ENCODE results near the gene SMYD3. TPM values are rescaled to one million over a fixed set of nuclear protein-coding genes. Genes with fewer than 3 reads are reported as not detected.
"Not testable (repeated sequence)": the region's sequence is repeated elsewhere in the genome, so short reads cannot be mapped to it uniquely, and the experiment has no call there.

The SMYD3 gene
- total and polyA plus RNA-seq, 10 donors: 12.5 to 33.1 (median 21.0) TPM

GRCh38 chr1:246372559-246372958, 134.5 kb downstream of the SMYD3 start:
- peak; percentile 67 for DNase-seq
- H3K4me1 ChIP-seq: peaks cover 0 to 3% (median 0%) of the 10 kb centered on the region in 6 donors
- H3K36me3 ChIP-seq: no peaks in the 10 kb centered on the region
- intact Hi-C loops (cut with DNase I; ENCODE audit: low total_unique reads): no loop called here
- TF ChIP-seq POLR2AphosphoS5 (IDR thresholded peaks at IDR 0.05) (peak in 1 of 3 donors; percentile 61), CTCF (IDR thresholded peaks at IDR 0.05 in 8 of 11, conservative IDR thresholded peaks at IDR 0.05 in 3 of 11) (no peak)
- H3K4me3 ChIP-seq: no peak overlapping the region
- no peaks in the 10 kb centered on the region for H3K27me3 ChIP-seq (replicated peaks in 1 of 7)
- WGBS, 5 donors: 69 to 84% (median 75%) methylated on average over 6 of the region's 6 CpGs
- peak overlapping the region in 2 of 8 donors; percentile 3 to 10 for H3K27ac ChIP-seq
- H3K9me3 ChIP-seq: no peaks in the 10 kb centered on the region

GRCh38 chr1:246367041-246367440, 140.0 kb downstream of the SMYD3 start:
- no peak overlapping the region for H3K27ac ChIP-seq
- no peaks in the 10 kb centered on the region for H3K27me3 ChIP-seq (replicated peaks in 1 of 7)
- peaks cover 0 to 2% (median under 1%) of the 10 kb centered on the region in 8 donors for H3K9me3 ChIP-seq
- H3K4me3 ChIP-seq: no peak overlapping the region
- intact Hi-C loops (cut with DNase I; ENCODE audit: low total_unique reads): no loop called here
- H3K36me3 ChIP-seq: no peaks in the 10 kb centered on the region
- DNase-seq: no peak
- peaks cover 0 to 4% (median 0%) of the 10 kb centered on the region in 6 donors for H3K4me1 ChIP-seq
- 75 to 94% (median 85%) methylated on average over 2 of the region's 2 CpGs for WGBS, 5 donors
- no peak for TF ChIP-seq POLR2AphosphoS5 (IDR thresholded peaks at IDR 0.05)

GRCh38 chr1:246365708-246366107, 141.4 kb downstream of the SMYD3 start:
- Histone ChIP-seq H3K4me1 (peaks cover 0 to 4% (median 0%) of the 10 kb centered on the region in 6 donors), H3K9me3 (peaks cover 0 to 15% (median 12%) of the 10 kb centered on the region in 8 donors), H3K4me3 (no peak overlapping the region), H3K36me3 (no peaks in the 10 kb centered on the region), H3K27ac (no peak overlapping the region), H3K27me3 (replicated peaks in 1 of 7) (no peaks in the 10 kb centered on the region)
- no peak for DNase-seq
- no peak for TF ChIP-seq POLR2AphosphoS5 (IDR thresholded peaks at IDR 0.05)
- TF ChIP-seq CTCF (IDR thresholded peaks at IDR 0.05 in 8 of 11, conservative IDR thresholded peaks at IDR 0.05 in 3 of 11): no peak
- TF ChIP-seq POLR2A (IDR thresholded peaks at IDR 0.05): no peak
- intact Hi-C loops (cut with DNase I; ENCODE audit: low total_unique reads): no loop called here
- 68 to 77% (median 70%) methylated on average over 3 of the region's 3 CpGs for WGBS, 5 donors

GRCh38 chr1:246364415-246364941, 142.6 kb downstream of the SMYD3 start:
- intact Hi-C loops (cut with DNase I; ENCODE audit: low total_unique reads): no loop called here
- Histone ChIP-seq H3K9me3 (peaks cover 0 to 28% (median 18%) of the 10 kb centered on the region in 8 donors), H3K27ac (no peak overlapping the region), H3K4me1 (peaks cover 0 to 4% (median 0%) of the 10 kb centered on the region in 6 donors), H3K4me3 (no peak overlapping the region), H3K27me3 (replicated peaks in 1 of 7) (no peaks in the 10 kb centered on the region), H3K36me3 (no peaks in the 10 kb centered on the region)
- 73 to 86% (median 82%) methylated on average over 6 of the region's 6 CpGs for WGBS, 5 donors
- no peak for TF ChIP-seq POLR2AphosphoS5 (IDR thresholded peaks at IDR 0.05)
- no peak for TF ChIP-seq POLR2A (IDR thresholded peaks at IDR 0.05)
- no peak for TF ChIP-seq CTCF (IDR thresholded peaks at IDR 0.05 in 8 of 11, conservative IDR thresholded peaks at IDR 0.05 in 3 of 11)
- DNase-seq: no peak

GRCh38 chr1:246357014-246357598, 150.0 kb downstream of the SMYD3 start:
- intact Hi-C loops (cut with DNase I; ENCODE audit: low total_unique reads); H3K4me3 ChIP-seq; H3K27me3 ChIP-seq (replicated peaks in 1 of 7); H3K36me3 ChIP-seq; DNase-seq; H3K4me1 ChIP-seq; H3K27ac ChIP-seq: not testable (repeated sequence)
- 70 to 89% (median 79%) methylated on average over 3 of the region's 3 CpGs for WGBS, 5 donors
- peaks cover 0 to 57% (median 48%) of the 10 kb centered on the region in 8 donors for H3K9me3 ChIP-seq

Data from spleen (tissue), 11 donors.